HG02970 (cell line): ENCODE measurements around the gene LSS.
"Not testable (repeated sequence)": the region's sequence is repeated elsewhere in the genome, so short reads cannot be mapped to it uniquely, and the experiment has no call there.

Source experiments
- ATAC-seq: cut with Tn5 transposase; IDR thresholded peaks from one replicate; pipeline ENCODE4 v1.9.1; 2021; ENCODE audit warnings: mild to moderate bottlenecking, moderate library complexity, moderate number of reproducible peaks; ENCODE audit not compliant: unreplicated experiment, low FRiP score

The LSS gene

DNA sequence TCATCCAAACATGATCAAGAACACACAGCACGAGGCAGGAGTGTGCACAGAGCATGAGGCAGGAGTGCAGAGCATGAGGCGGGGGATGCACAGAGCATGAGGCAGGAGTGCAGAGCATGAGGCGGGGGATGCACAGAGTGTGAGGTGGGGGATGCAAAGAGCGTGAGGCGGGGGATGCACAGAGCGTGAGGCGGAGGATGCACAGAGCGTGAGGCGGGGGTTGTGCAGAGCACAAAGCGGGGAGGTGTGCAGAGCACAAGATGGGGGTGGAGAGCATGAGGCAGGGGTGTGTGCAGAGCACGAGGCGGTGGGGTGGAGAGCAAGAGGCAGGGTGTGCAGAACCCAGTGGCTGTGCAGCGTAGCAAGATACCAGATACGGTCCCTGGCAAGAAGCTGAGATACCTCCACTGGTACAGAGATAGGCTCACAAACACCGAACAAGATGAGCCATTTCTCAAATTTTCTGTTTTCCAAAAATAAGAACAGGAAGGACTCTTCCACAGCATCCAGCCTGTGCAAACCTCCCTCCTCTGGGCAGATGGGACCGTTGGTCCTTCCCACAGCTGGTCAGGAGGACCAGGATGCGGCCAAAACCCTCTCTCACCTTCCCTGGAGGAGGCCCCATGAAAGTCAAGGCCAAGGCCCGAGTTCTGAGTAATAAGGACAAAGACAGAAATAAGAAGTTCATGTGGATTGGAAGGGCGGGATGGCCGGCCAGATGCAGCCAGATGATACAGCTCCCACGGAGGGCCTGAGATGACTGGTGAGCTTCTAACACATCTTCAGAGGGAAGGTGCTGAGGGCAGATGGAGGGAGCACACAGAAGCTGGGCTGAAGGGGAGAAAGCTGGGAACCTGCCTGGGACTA lies 56.3 kb downstream of the LSS start:
- no peak for ATAC-seq

DNA sequence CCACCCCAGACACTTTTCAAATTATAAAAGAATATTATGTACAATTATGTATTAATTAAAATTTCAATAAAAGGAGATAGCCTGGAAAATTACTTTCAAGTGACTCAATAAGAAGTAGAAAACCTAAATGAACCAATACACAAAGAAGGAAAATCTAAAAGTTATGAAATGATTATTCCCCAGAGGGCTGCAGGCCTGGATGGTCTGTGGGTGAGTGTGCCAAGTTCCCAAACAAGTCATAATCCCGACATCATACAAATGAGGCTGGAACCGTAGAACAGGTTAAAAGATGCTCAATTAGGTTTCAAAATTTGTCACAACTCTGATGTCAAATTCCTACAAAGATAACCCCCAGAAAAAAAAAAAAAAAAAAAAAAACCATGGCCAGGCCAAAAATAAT lies 57.0 kb downstream of the LSS start:
- no peak for ATAC-seq

DNA sequence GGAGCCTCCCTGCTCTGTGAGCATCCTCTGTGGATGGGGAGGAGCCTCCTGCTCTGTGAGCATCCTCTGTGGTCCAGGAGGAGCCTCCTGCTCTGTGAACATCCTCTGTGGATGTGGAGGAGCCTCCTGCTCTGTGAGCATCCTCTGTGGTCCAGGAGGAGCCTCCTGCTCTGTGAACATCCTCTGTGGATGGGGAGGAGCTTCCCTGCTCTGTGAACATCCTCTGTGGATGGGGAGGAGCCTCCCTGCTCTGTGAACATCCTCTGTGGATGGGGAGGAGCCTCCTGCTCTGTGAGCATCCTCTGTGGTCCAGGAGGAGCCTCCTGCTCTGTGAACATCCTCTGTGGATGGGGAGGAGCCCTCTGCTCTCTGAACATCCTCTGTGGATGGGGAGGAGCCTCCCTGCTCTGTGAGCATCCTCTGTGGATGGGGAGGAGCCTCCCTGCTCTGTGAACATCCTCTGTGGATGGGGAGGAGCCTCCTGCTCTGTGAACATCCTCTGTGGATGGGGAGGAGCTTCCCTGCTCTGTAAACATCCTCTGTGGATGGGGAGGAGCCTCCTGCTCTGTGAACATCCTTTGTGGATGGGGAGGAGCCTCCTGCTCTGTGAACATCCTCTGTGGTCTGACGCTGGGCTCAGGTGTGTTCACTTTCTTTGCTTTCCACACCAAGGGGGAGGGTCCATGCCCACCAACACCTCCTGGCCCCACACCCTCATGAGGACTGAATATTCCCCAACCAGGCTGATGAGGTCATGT lies 58.0 kb downstream of the LSS start:
- not testable (repeated sequence) for ATAC-seq

DNA sequence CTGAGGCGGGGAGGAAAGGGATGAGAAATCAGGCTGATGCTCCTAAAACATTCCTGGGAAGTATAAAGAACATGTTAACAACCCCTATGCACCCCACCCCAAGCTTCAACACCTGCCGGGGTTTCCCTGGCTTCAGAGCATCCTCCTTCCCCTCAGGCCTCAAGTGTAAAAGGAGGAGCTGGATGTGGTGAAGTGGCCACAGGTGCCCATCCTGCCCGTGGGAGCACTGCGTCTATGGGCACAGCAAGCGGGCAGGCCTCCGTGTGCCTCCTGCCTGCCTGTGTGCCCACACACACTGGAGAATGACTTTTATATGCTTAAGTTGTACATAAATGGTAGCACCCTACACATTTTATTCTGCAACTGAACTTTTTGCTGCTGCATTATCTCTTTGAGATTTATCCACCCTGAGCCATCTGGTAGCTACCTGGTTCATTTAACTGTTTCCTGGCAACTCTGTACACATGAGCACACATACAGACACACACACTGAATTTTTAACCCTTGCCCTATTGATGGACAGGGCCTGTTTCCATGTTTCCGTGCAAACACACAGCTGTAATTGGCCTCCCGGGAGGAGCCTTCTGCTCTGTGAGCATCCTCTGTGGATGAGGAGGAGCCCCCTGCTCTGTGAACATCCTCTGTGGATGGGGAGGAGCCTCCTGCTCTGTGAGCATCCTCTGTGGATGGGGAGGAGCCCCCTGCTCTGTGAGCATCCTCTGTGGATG lies 59.8 kb downstream of the LSS start:
- no peak for ATAC-seq

DNA sequence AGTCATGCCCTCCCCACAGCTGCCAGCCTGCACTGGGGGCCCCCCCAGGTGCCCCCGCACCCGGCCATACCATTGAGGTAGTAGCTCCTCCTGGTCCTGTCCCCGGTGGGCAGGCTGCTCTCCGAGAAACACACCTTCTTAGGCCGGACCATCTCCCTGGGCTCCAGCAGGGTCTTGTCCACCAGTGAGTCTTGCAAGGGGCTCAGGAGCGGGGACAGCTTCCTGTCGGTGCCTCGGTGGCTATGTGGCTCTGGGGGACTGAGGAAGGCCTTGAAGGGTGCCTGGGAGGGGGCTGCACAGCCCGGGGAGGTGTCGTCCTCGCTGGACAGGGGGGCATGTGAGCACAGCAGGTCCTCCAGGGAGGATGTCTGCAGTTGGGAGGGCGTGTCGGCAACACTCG lies 60.3 kb downstream of the LSS start:
- no peak for ATAC-seq

DNA sequence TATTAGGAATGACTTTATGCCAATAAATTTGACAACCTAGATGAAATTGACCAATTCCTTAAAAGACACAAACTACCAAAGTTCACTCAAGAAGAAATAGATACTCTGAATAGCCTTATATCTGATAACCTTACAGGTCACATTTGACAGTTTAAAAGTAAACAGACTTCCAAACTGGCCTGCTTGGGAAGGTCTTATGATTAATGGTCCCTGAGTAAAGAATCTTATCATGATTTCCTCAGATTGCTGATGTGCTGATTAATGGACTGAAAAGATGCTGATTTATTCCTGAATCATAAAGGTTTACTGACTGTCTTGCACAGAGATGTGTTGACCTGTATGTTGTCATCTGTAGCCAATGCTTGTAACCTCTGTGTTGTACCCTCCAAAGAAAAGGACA lies 63.5 kb downstream of the LSS start:
- no peak for ATAC-seq

DNA sequence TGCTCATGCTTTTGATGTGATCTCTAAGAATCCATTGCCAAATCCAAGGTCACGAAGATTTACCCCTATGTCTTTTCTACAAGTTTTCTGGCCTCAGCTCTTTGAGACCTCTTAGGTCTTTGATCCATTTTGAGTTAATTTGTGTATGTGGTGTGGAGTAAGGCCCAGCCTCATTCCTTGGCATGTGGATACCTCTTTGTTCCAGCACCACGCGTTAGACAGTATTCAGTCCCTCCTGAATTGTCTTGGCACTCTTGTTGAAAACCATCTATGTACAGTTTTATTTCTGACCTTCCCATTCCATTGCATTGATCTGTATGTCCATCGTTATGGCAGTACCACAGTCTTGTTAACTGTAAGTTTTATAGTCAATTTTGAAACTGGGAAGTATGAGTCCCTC lies 65.2 kb downstream of the LSS start:
- no peak for ATAC-seq

DNA sequence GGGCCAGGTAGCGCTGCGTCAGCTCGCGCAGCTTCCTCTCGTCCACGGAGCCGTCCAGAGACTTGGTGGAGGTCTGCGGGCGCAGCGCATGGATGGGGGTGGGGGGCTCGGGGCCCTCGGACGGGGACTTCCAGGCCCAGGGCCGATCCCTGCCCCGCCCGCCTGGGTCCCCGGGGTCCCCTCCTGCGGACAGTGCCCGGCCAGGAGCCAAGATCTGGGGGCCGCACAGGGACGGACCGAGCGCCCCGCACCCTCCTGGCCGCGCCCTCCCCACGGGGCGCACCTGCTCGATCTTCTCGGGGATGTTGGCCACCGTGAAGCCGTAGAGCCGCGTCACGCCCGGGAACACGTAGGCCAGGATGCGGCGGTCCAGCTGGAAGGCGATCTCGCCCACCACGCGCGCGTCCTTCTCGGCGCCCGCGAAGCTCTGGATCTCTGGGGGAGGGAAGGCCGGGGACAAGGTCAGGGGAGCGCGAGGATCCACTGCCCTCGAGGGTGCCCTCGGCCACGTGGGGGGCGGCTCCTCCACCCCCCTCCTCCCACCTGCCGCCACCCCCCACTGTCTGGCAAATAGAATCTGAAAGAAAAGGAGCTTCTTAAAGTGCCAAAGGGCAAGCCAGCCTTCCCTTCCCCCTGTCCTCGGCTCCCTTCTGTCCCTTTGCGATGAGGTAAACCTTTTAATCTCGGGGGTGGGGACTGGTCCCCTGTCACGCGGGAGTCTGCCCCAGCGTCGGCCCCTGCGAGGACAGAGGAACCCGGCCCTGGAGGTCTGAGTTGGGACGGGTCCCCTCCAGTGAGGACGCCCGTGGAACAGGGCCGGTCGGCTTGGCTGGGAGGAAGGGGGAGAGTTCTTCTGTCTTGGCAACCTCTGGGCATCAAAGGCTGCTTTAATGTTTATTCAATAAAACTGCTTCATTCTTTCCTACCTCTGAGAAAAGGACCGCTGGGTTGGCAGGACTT lies 66.7 kb downstream of the LSS start:
- no peak for ATAC-seq

DNA sequence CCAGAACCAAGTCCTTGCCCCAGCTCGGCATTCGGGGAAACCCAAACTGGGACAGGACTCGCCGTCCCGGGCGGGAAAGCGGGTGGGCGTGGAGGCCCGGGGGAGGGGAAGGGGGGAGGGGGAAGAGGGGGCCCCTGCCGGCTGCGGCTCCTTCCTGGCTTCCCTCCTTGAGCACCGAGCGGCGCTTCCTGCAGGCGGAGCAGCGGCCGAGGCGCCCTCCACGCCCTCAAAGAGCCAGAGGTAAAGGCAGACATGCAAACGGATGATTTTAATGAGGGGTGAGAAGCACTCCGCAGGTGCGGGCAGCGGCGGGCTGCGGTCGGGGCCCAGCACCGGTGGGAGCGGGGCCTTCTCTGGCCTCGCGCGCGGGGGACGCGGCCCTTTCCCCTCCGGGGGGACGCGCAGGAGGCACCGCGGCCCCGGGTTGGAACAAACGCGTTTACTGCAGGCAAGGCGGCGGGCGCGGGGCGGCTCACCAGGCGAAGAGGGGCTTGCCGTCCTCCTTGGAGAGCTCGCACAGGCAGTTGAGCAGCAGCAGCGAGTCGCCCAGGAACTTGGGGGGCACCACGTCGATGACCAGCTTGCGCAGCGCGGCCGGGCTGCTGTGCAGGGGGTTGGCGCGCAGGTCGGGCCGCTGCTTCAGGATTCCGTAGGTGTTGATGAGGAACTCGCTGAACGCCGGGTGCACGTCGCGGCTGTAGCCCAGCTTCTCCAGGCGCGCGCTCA lies 67.5 kb downstream of the LSS start:
- ATAC-seq, result no peak

DNA sequence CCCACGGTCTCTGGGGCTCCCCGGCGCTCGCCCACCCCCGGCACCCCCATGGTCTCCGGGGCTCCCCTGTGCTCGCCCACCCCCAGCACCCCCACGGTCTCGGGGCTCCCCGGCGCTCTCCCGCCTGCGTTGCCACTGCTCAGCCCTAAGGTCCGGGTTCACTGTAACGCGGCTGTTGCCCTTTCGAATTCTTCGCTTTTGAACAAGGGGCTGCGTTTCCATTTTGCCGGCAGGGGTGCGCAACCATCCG lies 68.0 kb downstream of the LSS start:
- ATAC-seq, result no peak

DNA sequence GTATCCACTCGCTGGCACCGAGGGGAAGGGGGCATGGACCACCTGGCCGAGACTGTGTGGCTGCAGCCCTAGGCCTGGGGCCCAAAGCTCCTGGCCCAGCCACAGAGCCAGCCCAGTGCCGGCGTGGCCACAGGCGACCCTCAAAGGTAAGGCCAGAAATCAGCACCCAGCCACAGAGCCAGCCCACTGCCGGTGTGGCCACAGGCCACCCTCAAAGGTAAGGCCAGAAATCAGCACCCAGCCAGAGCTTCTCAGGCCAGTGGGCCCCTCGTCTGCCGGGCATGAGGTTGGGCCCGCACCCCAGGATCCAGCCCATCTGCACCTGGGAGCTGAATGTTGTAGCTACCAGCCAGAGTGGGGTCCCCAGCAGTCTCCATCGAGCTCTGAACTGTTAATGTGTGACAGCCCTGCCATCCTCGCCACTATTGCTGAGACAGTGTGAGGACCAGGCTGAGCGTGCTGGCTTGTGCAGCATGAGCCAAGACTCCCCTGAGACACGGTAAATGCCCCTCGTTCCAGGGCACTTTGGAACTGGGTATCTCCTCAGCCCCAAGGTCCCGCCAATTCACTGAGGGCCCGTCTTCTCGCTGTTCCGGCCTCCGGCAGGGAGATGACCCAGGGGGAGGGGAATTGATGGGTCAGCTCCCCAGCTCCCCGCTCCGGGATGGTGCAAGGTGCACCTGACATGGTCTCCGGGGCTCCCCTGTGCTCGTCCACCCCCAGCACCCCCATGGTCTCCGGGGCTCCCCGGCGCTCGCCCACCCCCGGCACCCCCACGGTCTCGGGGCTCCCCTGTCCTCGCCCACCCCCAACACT lies 68.5 kb downstream of the LSS start:
- ATAC-seq, result no peak

DNA sequence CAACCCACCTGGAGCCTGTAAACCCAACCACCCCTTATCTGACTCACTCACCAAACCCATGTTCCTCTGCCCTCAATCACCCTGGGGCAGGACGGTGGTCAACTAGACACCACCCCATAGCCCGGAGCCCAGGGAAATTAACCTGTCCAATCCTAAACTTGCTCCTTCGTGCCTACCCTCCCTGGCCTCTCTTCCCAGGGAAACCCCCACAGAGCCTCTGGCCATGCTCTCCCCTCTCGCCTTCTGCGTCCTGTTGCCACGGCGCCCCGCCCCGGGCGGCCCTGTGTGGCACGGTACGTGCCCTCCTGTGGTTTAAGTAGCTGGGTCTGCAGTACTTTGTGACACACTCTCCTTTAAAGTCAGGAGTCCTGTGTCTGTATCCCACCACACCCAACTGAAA lies 69.2 kb downstream of the LSS start:
- ATAC-seq, result no peak

DNA sequence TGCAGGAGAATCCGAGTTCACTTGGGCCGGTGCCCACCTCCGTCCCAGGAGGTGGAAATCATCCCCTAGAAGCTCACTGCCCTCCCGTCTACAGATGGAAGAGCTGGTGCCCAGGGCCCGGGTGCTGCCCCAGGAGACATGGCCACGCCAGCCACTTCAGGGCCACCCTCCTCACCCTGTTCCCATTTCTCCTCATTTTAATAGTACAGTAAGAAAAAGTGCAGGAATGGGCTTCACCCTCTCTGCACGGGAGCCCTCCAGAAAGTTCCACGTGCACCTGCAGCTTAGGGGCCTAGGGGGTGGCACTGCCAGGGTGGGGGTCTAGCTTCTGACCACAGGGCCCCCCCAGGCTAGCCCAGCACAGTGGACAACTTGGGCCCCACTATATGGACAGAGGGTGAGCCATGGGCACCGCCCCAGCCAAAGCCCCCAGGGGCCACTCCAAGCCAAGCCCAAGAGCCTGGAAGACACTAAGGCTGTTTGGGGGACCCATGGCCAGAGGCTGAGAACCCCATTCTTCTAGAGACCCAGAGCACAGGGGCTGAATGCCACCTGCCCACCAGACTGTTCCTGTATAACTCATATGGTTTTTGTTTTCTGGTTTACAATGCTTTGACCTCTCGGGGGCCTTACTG lies 69.8 kb downstream of the LSS start:
- no peak for ATAC-seq

DNA sequence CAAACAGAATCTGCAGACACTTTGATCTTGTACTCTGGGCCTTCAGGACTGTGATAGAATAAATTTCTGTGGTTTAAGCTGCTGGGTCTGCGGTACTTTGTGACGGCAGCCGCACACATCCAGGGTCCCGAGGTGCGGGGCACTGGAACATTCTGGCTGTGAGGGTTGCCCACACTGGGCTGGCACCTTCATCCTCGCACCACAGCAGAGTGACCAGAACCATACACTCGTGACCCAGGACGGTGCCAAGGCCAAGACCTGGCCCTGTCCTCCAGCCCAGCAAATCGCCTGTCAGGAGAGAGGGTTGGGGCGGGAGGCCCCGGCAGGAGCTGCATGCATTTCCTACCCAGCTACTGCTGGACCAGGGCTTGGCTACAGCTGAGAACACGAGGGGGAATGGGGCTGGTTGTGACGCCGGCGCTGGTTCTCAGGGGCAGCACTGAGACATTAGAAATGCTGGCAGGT lies 70.6 kb downstream of the LSS start:
- no peak for ATAC-seq

DNA sequence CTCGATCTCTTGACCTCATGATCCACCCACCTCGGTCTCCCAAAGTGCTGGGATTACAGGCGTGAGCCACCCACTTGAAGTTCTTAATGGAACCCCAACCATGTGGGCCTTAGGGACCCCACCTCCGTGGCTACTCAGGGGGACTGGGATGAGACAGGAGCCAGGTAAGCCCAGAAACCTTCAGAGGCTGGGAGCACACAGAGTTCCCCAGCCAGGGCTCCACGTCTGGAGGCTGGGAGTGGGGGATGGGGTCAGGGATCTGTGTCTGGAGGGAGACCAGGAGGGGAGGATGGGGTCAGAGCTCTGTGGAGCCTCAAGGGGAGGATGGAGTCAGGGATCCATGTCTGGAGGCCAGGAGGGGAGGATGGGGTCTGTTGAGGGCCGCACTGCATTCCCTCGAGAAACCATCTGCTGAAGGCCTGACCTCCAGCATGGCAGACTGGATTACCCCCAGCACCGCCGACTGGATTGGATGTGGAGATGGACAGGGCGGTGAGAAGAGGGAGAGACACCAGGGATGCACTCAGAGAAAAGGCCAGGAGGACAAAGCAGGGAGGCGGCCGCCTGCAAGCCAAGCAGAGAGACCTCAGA lies 71.1 kb downstream of the LSS start:
- ATAC-seq, result no peak

DNA sequence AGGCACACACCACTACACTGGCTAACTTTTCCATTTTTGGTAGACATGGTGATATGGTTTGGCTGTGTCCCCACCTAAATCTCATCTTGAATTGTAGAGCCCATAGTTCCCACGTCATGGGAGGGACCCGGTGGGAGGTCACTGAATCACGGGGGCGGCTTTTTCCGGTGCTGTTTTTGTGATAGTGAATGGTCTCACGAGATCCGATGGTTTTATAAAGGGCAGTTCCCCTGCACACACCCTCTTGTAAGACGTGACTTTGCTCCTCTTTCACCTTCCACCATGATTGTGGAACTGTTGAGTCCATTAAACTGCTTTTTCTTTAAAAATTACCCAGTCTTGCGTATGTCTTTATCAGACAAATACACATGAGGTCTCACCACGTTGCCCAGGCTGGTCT lies 71.9 kb downstream of the LSS start:
- no peak for ATAC-seq

DNA sequence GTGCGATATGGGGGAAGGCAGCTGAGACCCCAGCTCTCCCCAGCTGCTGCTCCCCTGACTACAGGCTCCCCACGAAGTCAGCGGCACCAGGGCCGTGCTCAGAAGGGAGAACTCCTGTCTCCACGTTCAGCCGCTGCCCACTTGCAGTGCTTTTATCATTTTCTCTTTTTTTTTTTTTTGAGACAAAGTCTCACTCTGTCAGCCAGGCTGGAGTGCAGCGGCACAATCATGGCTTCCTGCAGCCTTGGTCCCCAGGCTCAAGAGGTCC lies 72.3 kb downstream of the LSS start:
- no peak for ATAC-seq
